GM12873 (cell line): ENCODE data around the gene GPD2.

ENCODE experiments used
- TF ChIP-seq, protein P1 (sequence below): IDR thresholded peaks from 2 replicates; pipeline ENCODE4 v1.5.1; 2012; ENCODE audit warnings: low read depth, mild to moderate bottlenecking, moderate library complexity, low read length, control low read depth; ENCODE audit not compliant: insufficient read depth; ENCODE audit errors: missing control alignments

GPD2 gene

GRCh38 chr2:156455361-156455975 is 19.3 kb downstream of the GPD2 start:
- TF ChIP-seq, protein P1, sequence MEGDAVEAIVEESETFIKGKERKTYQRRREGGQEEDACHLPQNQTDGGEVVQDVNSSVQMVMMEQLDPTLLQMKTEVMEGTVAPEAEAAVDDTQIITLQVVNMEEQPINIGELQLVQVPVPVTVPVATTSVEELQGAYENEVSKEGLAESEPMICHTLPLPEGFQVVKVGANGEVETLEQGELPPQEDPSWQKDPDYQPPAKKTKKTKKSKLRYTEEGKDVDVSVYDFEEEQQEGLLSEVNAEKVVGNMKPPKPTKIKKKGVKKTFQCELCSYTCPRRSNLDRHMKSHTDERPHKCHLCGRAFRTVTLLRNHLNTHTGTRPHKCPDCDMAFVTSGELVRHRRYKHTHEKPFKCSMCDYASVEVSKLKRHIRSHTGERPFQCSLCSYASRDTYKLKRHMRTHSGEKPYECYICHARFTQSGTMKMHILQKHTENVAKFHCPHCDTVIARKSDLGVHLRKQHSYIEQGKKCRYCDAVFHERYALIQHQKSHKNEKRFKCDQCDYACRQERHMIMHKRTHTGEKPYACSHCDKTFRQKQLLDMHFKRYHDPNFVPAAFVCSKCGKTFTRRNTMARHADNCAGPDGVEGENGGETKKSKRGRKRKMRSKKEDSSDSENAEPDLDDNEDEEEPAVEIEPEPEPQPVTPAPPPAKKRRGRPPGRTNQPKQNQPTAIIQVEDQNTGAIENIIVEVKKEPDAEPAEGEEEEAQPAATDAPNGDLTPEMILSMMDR = no peak

GRCh38 chr2:156456616-156457015 is 20.4 kb downstream of the GPD2 start:
- TF ChIP-seq, protein P1 = no peak

GRCh38 chr2:156457523-156458517 is 21.6 kb downstream of the GPD2 start:
- TF ChIP-seq, protein P1 = no peak

GRCh38 chr2:156459720-156460119 is 23.5 kb downstream of the GPD2 start:
- TF ChIP-seq, protein P1 = no peak

DNA sequence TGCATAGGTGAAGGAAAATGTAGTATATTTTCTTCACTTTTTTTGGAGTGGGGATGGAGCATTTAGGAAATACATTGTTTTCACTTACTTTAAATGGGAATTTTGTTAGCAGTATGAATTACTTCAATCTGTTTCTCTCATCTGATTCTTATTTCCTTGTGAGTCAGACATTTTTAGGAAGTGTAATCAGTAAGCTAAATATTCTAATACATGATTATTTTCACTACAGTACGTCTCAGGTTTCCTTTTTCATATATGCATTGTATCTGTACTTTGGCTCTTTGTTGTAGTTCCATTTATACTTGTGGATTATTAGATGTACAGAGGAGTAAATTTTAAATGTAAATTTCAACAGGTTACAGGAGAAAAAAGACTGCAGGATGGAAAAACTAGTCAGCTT is 27.9 kb downstream of the GPD2 start:
- TF ChIP-seq, protein P1 = no peak

GRCh38 chr2:156465573-156465972 is 29.4 kb downstream of the GPD2 start:
- TF ChIP-seq, protein P1 = no peak

DNA sequence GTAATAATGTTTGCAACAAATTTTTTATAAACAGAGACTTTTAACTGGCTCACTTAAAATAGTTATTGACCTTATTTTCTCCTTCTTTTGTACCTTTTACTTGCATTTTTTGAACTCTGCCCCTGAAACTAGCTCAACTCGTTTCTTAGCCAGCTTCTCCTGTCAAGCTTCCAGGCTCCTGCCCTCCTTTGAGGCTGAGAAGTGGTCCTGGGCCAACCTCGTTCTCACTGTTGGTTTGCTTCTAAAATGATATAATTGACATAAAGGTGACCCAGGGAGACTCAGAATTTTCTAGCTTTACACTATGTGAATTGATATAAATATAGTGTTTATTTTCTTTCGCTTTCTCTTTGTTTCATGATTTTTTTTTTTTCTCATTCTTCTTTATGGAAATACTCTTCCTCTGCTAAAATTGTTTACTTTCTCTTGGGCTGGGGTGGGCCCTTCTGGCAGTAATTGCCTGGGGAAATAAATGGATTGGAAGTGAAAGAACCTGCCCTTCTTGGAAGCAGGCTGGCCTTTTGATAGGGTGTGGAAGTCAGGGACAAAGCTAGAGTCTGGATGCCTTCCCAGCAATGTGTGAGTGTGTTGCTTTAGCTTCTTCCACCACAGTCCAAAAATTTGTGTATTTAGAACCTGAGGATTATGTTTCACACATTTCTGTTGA is 30.7 kb downstream of the GPD2 start:
- TF ChIP-seq, protein P1 = no peak
